PC-3 (cell line): ENCODE data around the gene PDZD2.

ENCODE experiments used
- EZH2 ChIP-seq: fragments of 300-600 bp; sonication (generic); IDR thresholded peaks from one replicate; pipeline ENCODE4 v1.6.1; 2017; ENCODE audit warnings: antibody characterized with exemption, mild to moderate bottlenecking, low read length; ENCODE audit not compliant: unreplicated experiment
- EZH2phosphoT487 ChIP-seq: fragments of 300-600 bp; sonication (generic); IDR thresholded peaks from 2 replicates; pipeline ENCODE4 v1.6.1; 2018; ENCODE audit warnings: mild to moderate bottlenecking, antibody characterized with exemption, low read length, borderline replicate concordance
- TF ChIP-seq, protein P1 (sequence below): fragments of 300-600 bp; sonication (generic); conservative IDR thresholded peaks from 2 replicates; pipeline ENCODE4 v1.5.1; 2017; ENCODE audit warnings: antibody characterized with exemption, low read depth, mild to moderate bottlenecking, low read length

DNA sequence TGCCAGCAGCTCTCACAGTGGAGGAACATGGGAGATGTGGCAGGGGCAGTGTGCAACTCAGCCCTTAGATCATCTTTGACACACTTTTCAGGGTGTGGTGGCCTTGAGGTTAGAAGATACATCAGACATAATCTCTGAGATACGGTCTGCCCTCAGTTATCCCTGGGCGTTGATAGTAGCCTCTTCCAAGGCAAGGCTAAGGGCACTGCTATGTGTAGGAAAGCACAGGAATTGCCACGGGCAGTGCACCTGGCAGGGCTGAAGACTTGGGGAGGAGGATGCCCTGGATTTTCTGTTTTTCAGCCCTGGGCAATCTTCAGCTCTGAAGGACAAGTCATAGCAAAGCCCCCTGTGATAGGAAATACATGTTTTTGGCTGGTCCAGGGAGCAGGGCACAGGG lies 328.5 kb downstream of the PDZD2 start:
- TF ChIP-seq, protein P1, sequence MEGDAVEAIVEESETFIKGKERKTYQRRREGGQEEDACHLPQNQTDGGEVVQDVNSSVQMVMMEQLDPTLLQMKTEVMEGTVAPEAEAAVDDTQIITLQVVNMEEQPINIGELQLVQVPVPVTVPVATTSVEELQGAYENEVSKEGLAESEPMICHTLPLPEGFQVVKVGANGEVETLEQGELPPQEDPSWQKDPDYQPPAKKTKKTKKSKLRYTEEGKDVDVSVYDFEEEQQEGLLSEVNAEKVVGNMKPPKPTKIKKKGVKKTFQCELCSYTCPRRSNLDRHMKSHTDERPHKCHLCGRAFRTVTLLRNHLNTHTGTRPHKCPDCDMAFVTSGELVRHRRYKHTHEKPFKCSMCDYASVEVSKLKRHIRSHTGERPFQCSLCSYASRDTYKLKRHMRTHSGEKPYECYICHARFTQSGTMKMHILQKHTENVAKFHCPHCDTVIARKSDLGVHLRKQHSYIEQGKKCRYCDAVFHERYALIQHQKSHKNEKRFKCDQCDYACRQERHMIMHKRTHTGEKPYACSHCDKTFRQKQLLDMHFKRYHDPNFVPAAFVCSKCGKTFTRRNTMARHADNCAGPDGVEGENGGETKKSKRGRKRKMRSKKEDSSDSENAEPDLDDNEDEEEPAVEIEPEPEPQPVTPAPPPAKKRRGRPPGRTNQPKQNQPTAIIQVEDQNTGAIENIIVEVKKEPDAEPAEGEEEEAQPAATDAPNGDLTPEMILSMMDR = no peak
- no peak for TF ChIP-seq EZH2phosphoT487
- no peak for TF ChIP-seq EZH2
